Subcutaneous abdominal adipose tissue (tissue), 5 donors: ENCODE measurements around the gene MKLN1.
"Not testable (repeated sequence)": the region's sequence is repeated elsewhere in the genome, so short reads cannot be mapped to it uniquely, and the experiment has no call there.

Source experiments
- H3K27ac ChIP-seq: one replicate; pipeline ENCODE4 v1.7.0; 2013; ENCODE audit warnings: low read depth, mild to moderate bottlenecking, inconsistent platforms, low read length, moderate library complexity
- H3K27me3 ChIP-seq, 5 donors: one replicate each; pipeline ENCODE4 v1.7.0; 2013; ENCODE audit warnings: low read length in 5 of 5, inconsistent platforms in 1 of 5; ENCODE audit not compliant: control insufficient read depth in 5 of 5, insufficient read depth in 4 of 5
- H3K36me3 ChIP-seq, 5 donors: one replicate each; pipeline ENCODE4 v1.7.0; 2013; ENCODE audit warnings: low read length in 5 of 5; ENCODE audit not compliant: control insufficient read depth in 5 of 5, insufficient read depth in 5 of 5
- H3K4me1 ChIP-seq, 5 donors: one replicate each; pipeline ENCODE4 v1.7.0; 2013; ENCODE audit warnings: low read length in 5 of 5, mild to moderate bottlenecking in 3 of 5, moderate library complexity in 1 of 5; ENCODE audit not compliant: control insufficient read depth in 5 of 5, insufficient read depth in 5 of 5
- H3K4me3 ChIP-seq, 5 donors: one replicate each; pipeline ENCODE4 v1.7.0; 2013; ENCODE audit warnings: low read length in 5 of 5, low read depth in 1 of 5
- H3K9ac ChIP-seq, 5 donors: one replicate each; pipeline ENCODE4 v1.7.0; 2013; ENCODE audit warnings: low read length in 5 of 5, mild to moderate bottlenecking in 4 of 5, moderate library complexity in 3 of 5
- H3K9me3 ChIP-seq, 5 donors: one replicate each; pipeline ENCODE4 v1.7.0; 2013; ENCODE audit warnings: low read length in 5 of 5; ENCODE audit not compliant: control insufficient read depth in 5 of 5
- donor health status: healthy.
- donor health status: healthy.
- donor health status: healthy.
- donor health status: healthy.
- donor health status: healthy.

The MKLN1 gene

DNA sequence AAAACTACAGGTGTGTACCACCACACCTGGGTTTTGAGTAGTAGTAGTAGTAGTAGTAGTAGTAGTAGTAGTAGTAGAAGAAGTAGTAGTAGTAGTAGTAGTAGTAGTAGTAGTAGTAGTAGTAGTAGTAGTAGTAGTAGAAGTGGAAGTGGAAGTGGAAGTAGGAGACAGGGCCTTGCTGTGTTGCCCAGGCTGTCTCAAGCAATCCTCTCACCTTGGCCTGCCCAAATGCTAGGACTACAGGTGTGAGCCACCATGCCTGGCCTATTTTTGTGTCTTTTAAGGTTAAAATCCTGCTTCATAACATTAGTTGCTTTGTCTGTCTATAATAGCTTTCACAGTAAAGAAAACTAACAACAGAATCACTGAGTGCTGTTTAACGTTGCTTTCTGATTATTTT, 117.0 kb downstream of the MKLN1 start:
- H3K4me3 ChIP-seq, result no peak overlapping the region
- H3K4me1 ChIP-seq, result no peaks in the 10 kb centered on the region
- peaks cover 0 to 3% (median 0%) of the 10 kb centered on the region in 5 donors for H3K9me3 ChIP-seq
- H3K36me3 ChIP-seq, result peaks cover 10 to 45% (median 25%) of the 10 kb centered on the region in 5 donors
- H3K27me3 ChIP-seq, result no peaks in the 10 kb centered on the region
- H3K27ac ChIP-seq, result no peak overlapping the region
- H3K9ac ChIP-seq, result no peak overlapping the region

DNA sequence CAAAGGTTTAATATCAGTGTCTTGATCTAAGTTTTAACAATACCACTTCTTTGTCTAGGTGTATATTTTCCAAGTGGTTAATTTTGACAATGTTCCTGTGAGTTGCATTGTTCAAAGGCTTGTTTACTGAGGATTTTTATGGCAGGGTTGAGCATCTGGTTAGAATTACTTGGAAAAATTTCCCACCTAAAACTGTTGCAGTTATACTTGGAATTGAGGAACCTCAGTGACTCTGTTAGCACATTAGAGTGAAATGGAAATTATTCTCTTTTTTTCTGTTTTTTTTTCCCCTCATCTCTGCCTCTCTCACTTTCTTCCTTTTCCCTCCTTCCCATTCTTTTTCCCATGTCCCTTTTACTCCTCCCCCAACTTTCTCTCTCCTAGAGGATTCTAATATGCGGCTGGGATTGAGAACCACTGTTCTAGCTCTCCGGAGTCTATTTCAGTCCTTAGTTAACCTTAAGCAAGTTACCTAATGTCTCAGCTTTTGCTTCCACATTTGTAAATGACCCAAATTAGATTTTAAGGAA, 121.8 kb downstream of the MKLN1 start:
- no peaks in the 10 kb centered on the region for H3K27me3 ChIP-seq
- no peaks in the 10 kb centered on the region for H3K4me1 ChIP-seq
- H3K9ac ChIP-seq, result no peak overlapping the region
- no peaks in the 10 kb centered on the region for H3K9me3 ChIP-seq
- H3K27ac ChIP-seq, result no peak overlapping the region
- peaks cover 10 to 44% (median 23%) of the 10 kb centered on the region in 5 donors for H3K36me3 ChIP-seq
- no peak overlapping the region for H3K4me3 ChIP-seq

DNA sequence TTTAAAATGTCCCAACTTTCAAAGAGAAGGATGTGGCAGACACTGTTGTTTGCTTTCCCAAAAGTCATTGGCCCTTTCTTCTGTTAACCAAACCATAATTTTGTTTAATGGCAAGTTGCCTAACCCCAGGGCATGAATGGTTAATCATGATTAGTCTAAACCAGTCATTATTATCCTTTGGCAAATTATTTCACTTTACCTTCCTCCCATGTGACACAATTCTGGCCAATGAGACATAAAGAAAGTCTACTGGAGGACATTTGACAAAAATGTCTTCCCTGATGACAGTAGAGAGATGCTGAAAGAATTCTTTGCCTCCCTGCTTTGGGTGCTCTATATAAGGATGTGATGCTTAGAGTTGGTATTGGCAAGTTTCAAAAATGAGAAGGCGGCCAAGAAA, 126.8 kb downstream of the MKLN1 start:
- Histone ChIP-seq H3K36me3 (peaks cover 9 to 24% (median 11%) of the 10 kb centered on the region in 5 donors), H3K9me3 (no peaks in the 10 kb centered on the region), H3K4me3 (no peak overlapping the region), H3K27me3 (no peaks in the 10 kb centered on the region), H3K27ac (no peak overlapping the region), H3K9ac (no peak overlapping the region), H3K4me1 (no peaks in the 10 kb centered on the region)

DNA sequence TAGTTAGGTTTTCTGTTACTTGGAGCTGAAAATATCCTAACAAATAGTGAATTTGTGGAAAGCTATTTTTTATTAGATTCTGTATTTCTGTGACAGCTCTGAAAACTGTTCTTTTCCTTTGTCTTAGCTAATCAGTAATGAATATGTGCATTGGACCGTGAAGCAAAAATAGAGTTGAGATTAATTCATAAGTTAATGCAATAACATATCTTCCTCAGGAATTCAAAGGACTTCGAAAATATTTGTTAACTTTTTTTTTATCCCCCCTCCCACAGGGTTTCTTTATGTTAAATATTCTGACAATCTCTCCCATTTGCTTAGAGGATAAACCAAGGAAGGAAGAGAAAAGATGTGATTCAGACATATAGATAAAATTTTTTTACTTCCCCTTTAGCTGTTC, 127.3 kb downstream of the MKLN1 start:
- Histone ChIP-seq H3K4me3 (no peak overlapping the region), H3K9ac (no peak overlapping the region), H3K27ac (no peak overlapping the region), H3K4me1 (no peaks in the 10 kb centered on the region), H3K36me3 (peaks cover 4 to 24% (median 8%) of the 10 kb centered on the region in 5 donors), H3K9me3 (no peaks in the 10 kb centered on the region), H3K27me3 (no peaks in the 10 kb centered on the region)

DNA sequence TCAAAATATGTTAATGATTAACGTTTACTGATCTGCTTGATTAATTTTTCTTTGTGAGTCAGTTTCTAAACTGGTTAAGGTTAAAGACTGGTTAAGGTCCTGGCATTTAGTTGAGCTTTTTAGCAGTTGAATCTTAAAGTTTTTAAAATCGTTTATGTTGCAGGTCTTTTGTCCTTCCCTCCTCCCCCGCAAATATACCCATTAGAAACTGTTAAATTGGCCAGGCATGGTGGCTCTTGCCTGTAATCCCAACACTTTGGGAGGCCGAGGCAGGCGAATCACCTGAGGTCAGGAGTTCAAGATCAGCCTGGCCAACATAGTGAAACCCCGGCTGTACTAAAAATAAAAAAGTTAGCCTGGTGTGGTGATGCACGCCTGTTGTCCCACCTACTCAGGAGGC, 127.9 kb downstream of the MKLN1 start:
- Histone ChIP-seq H3K27ac (no peak overlapping the region), H3K9me3 (no peaks in the 10 kb centered on the region), H3K36me3 (peaks cover 2 to 23% (median 7%) of the 10 kb centered on the region in 5 donors), H3K9ac (no peak overlapping the region), H3K4me3 (no peak overlapping the region), H3K27me3 (no peaks in the 10 kb centered on the region), H3K4me1 (no peaks in the 10 kb centered on the region)

DNA sequence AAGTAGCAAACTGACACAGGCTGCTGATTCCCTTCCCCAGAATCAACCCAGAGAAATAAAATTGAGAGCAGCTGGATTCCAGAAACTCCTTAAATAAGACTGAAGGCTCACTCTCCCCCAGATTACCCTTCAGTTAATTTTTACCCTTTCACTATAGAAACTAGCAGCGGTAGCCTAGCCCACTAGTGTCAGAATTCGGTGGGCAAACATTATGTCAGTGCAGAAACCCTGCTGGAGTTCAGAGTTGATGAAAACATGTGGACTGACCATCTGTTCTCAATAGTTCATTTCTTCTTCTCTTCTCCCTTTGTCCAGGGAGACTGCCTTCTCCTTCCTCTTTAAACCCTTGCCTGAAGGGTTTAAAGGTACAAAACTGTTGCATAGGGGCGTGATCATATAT, 128.7 kb downstream of the MKLN1 start:
- Histone ChIP-seq H3K4me3 (no peak overlapping the region), H3K9me3 (no peaks in the 10 kb centered on the region), H3K4me1 (no peaks in the 10 kb centered on the region), H3K9ac (no peak overlapping the region), H3K27me3 (no peaks in the 10 kb centered on the region), H3K27ac (no peak overlapping the region), H3K36me3 (peaks cover 2 to 21% (median 8%) of the 10 kb centered on the region in 5 donors)

DNA sequence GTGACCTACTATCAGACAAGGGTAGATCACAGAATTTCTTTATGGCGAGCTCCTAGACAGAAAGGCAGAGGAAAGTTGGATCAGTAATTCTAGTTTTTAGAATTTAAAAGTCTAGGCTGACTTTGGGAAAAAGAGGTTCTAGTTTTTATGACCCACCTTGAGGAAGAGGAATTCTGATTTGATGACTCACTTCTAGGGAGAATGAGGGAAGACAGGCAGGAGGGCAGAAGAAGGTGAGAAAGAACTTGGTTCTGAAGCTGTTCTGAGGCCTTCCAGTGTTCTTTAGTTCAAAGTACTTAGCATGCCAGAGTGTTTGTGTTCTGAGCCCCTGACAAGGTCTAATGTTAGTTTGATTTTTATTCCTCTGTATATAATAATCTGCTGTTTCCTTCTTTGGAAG, 131.6 kb downstream of the MKLN1 start:
- Histone ChIP-seq H3K9me3 (no peaks in the 10 kb centered on the region), H3K4me3 (no peak overlapping the region), H3K9ac (no peak overlapping the region), H3K27ac (no peak overlapping the region), H3K27me3 (no peaks in the 10 kb centered on the region), H3K4me1 (no peaks in the 10 kb centered on the region), H3K36me3 (peaks cover 14 to 30% (median 15%) of the 10 kb centered on the region in 5 donors)

DNA sequence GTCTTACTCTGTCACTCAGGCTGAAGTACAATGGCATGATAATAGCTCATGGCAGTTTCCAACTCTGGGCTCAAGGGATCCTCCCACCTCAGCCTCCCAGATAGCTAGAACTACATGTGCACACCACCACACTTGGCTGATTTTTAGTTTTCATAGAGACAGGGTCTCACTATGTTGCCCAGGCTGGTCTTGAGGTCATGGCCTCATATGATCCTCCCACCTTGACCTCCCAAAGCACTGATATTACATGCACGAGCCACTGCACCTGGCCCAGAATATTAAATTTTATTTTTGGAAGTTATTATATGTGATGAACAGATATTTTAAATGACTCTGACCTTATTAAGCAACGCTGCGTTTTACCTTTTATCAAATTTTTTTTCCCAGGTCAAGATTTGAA, 134.4 kb downstream of the MKLN1 start:
- Histone ChIP-seq H3K4me3 (no peak overlapping the region), H3K4me1 (no peaks in the 10 kb centered on the region), H3K27ac (no peak overlapping the region), H3K9ac (no peak overlapping the region), H3K27me3 (no peaks in the 10 kb centered on the region), H3K9me3 (no peaks in the 10 kb centered on the region), H3K36me3 (peaks cover 24 to 37% (median 32%) of the 10 kb centered on the region in 5 donors)

DNA sequence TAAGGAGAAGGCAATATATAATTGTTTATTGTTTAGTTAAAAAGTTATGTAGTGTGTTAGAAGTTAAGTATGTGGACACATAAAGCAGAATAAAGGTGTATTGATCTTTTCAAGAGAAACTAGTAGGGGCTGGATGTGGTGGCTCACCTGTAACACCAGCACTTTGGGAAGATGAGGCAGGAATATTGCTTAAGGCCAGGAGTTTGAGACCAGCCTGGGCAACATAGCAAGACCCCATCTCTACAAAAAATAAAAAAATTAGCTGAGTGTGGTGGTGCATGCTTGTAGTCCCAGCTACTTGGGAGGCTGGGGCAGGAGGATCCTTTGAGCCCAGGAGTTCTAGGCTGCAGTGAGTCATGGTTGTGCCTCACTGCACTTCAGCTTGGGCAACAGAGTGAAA, 135.0 kb downstream of the MKLN1 start:
- H3K4me1 ChIP-seq, H3K9ac ChIP-seq, H3K9me3 ChIP-seq, H3K27me3 ChIP-seq, H3K4me3 ChIP-seq, H3K27ac ChIP-seq: not testable (repeated sequence)
- peaks cover 30 to 43% (median 38%) of the 10 kb centered on the region in 5 donors for H3K36me3 ChIP-seq

DNA sequence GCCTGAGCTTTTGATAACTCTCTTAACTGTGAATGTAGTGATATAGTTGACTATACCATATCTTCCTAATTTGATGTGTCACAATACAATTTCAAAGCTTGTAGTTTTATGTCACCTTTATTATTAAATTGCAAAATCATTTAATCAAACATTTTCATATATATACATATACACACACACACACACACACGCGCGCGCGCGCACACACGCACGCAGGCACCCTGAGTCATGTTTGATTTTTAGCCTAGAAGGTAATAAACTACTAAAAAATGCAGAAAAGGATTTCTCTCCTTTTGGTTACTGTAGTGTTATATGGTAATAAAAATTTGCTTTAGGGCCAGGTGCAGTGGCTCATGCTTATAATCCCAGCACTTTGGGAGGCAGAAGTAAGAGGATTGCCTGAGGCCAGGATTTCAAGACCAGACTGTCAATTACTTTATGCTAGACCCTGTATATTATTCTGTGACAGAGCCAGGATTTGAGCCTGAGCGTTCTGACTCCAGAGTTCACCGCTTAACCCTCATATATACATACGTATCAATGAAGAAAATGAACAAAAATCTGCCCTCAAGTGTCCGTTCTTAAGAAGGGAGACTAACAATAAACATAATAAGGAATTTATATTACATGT, 139.2 kb downstream of the MKLN1 start:
- Histone ChIP-seq H3K9me3 (no peaks in the 10 kb centered on the region), H3K4me1 (peaks cover 0 to 5% (median 0%) of the 10 kb centered on the region in 5 donors), H3K36me3 (peaks cover 47 to 70% (median 60%) of the 10 kb centered on the region in 5 donors), H3K27ac (no peak overlapping the region), H3K27me3 (no peaks in the 10 kb centered on the region), H3K4me3 (no peak overlapping the region), H3K9ac (no peak overlapping the region)
